CD4-positive, alpha-beta T cell treated with Interleukin-15 for 1 hour (primary cell): ENCODE measurements around the gene ARMC8.

Source experiments
- DNase-seq: peaks from one replicate; pipeline ENCODE4 v3.0.0-alpha.2; 2020

Gene ARMC8

GRCh38 chr3:138249636-138250035 is 62.5 kb downstream of the ARMC8 start:
- DNase-seq: no peak

GRCh38 chr3:138253609-138254008 is 66.5 kb downstream of the ARMC8 start:
- no peak for DNase-seq

- no peak for DNase-seq
These were observed 67.1 kb downstream of the ARMC8 start for GRCh38 chr3:138254216-138254615.

GRCh38 chr3:138256022-138256421 is 68.9 kb downstream of the ARMC8 start:
- no peak for DNase-seq

- no peak for DNase-seq
These were observed 70.9 kb downstream of the ARMC8 start for GRCh38 chr3:138257986-138258385.

GRCh38 chr3:138259126-138259525 is 72.0 kb downstream of the ARMC8 start:
- no peak for DNase-seq

GRCh38 chr3:138260611-138261010 is 73.5 kb downstream of the ARMC8 start:
- no peak for DNase-seq

GRCh38 chr3:138263104-138263503 is 76.0 kb downstream of the ARMC8 start:
- no peak for DNase-seq

- no peak for DNase-seq
These were observed 78.6 kb downstream of the ARMC8 start for GRCh38 chr3:138265745-138266144.

- DNase-seq: no peak
These were observed 80.0 kb downstream of the ARMC8 start for GRCh38 chr3:138267083-138267482.

GRCh38 chr3:138270245-138270644 is 83.1 kb downstream of the ARMC8 start:
- no peak for DNase-seq

- no peak for DNase-seq
These were observed 84.2 kb downstream of the ARMC8 start for GRCh38 chr3:138271189-138271794.

GRCh38 chr3:138281561-138281960 is 94.5 kb downstream of the ARMC8 start:
- DNase-seq: no peak

GRCh38 chr3:138282836-138283235 is 95.7 kb downstream of the ARMC8 start:
- DNase-seq: no peak

- DNase-seq: no peak
These were observed 97.0 kb downstream of the ARMC8 start for GRCh38 chr3:138284079-138284478.

- DNase-seq: no peak
These were observed 97.9 kb downstream of the ARMC8 start for GRCh38 chr3:138284957-138285477.

GRCh38 chr3:138289260-138289659 is 102.2 kb downstream of the ARMC8 start:
- no peak for DNase-seq

GRCh38 chr3:138289701-138290100 is 102.6 kb downstream of the ARMC8 start:
- DNase-seq: no peak

GRCh38 chr3:138296639-138297038 is 109.5 kb downstream of the ARMC8 start:
- no peak for DNase-seq

GRCh38 chr3:138297059-138297607 is 110.0 kb downstream of the ARMC8 start:
- no peak for DNase-seq

- no peak for DNase-seq
These were observed 110.8 kb downstream of the ARMC8 start for GRCh38 chr3:138297876-138298275.

GRCh38 chr3:138300647-138301046 is 113.5 kb downstream of the ARMC8 start:
- DNase-seq: no peak

GRCh38 chr3:138303474-138303873 is 116.4 kb downstream of the ARMC8 start:
- DNase-seq: no peak

- no peak for DNase-seq
These were observed 120.8 kb downstream of the ARMC8 start for GRCh38 chr3:138307899-138308298.

- no peak for DNase-seq
These were observed 121.7 kb downstream of the ARMC8 start for GRCh38 chr3:138308783-138309182.
